Keratinocyte (primary cell): ENCODE results near the gene KLHL29. TPM values are rescaled to one million over a fixed set of nuclear protein-coding genes. Genes with fewer than 3 reads are reported as not detected.

Experiments
- DNase-seq: peaks from one replicate; pipeline ENCODE4 v3.0.0-alpha.2; 2011; ENCODE audit warnings: low read depth, missing footprints, low spot score
- FAIRE-seq: peaks from 2 replicates; lab custom pipeline; 2011; peaks lifted over from hg19 to GRCh38; lab: Jason Lieb, UNC
- H2AFZ ChIP-seq: 2 replicates; pipeline ENCODE4 v1.6.0; 2012; ENCODE audit warnings: low read length, control low read depth, inconsistent platforms; ENCODE audit not compliant: control insufficient read depth
- H3K27ac ChIP-seq: 2 replicates; pipeline ENCODE4 v1.5.1; 2011; ENCODE audit warnings: low read length; ENCODE audit not compliant: control insufficient read depth, insufficient read depth
- H3K27me3 ChIP-seq: 3 replicates; pipeline ENCODE4 v1.6.0; 2011; ENCODE audit warnings: low read length; ENCODE audit not compliant: control insufficient read depth, insufficient read depth; ENCODE audit errors: extremely low read depth
- H3K36me3 ChIP-seq, 2 experiments: 2 replicates in 1 of 2; 3 replicates in 1 of 2; pipeline ENCODE4 v1.5.1; 2011; ENCODE audit warnings: low read length in 2 of 2, mild to moderate bottlenecking in 1 of 2; ENCODE audit not compliant: control insufficient read depth in 2 of 2, insufficient read depth in 2 of 2; ENCODE audit errors: extremely low read depth in 1 of 2
- H3K4me1 ChIP-seq: 3 replicates; pipeline ENCODE4 v1.5.1; 2011; ENCODE audit warnings: low read length; ENCODE audit not compliant: control insufficient read depth, insufficient read depth; ENCODE audit errors: extremely low read depth
- H3K4me2 ChIP-seq: 3 replicates; pipeline ENCODE4 v1.6.0; 2011; ENCODE audit warnings: low read depth, low read length; ENCODE audit not compliant: control insufficient read depth, insufficient read depth; ENCODE audit errors: extremely low read depth
- H3K4me3 ChIP-seq, 3 experiments: fragments of 200-600 bp in 1 of 3; sonication (generic) in 1 of 3; 2 replicates in 2 of 3; 3 replicates in 1 of 3; pipeline ENCODE4 v1.5.1; 2011 to 2016; ENCODE audit warnings: low read length in 3 of 3, mild to moderate bottlenecking in 3 of 3, control low read depth in 2 of 3, inconsistent platforms in 1 of 3, low read depth in 1 of 3, mixed read lengths in 1 of 3, mixed run types in 1 of 3, moderate library complexity in 1 of 3; ENCODE audit not compliant: control insufficient read depth in 2 of 3, insufficient read depth in 2 of 3; ENCODE audit errors: extremely low read depth in 1 of 3
- H3K79me2 ChIP-seq: 2 replicates; pipeline ENCODE4 v1.6.0; 2012; ENCODE audit warnings: low read length; ENCODE audit not compliant: control insufficient read depth, insufficient read depth
- H3K9ac ChIP-seq: 3 replicates; pipeline ENCODE4 v1.6.0; 2011; ENCODE audit warnings: low read length; ENCODE audit not compliant: control insufficient read depth, insufficient read depth; ENCODE audit errors: extremely low read depth
- H3K9me1 ChIP-seq: 3 replicates; pipeline ENCODE4 v1.6.0; 2011; ENCODE audit warnings: low read length; ENCODE audit not compliant: control insufficient read depth, insufficient read depth; ENCODE audit errors: extremely low read depth
- H3K9me3 ChIP-seq: 2 replicates; pipeline ENCODE4 v1.5.1; 2012; ENCODE audit warnings: low read depth, low read length; ENCODE audit not compliant: control insufficient read depth
- H4K20me1 ChIP-seq: 3 replicates; pipeline ENCODE4 v1.6.0; 2011; ENCODE audit warnings: low read length; ENCODE audit not compliant: control insufficient read depth, insufficient read depth; ENCODE audit errors: extremely low read depth
- EZH2 ChIP-seq: IDR thresholded peaks from one replicate; pipeline ENCODE4 v1.6.1; 2012; ENCODE audit warnings: inconsistent platforms, mild to moderate bottlenecking, low read length, moderate library complexity
- dilution Hi-C: fragments of 300-500 bp; cut with MboI; formaldehyde crosslinking; loops from one replicate; pipeline ENCODE4 v1.7.0; 2020; ENCODE audit warnings: low sequenced_read_pairs; ENCODE audit not compliant: extremely low pct_ligation_motif_present
- polyA plus RNA-seq, 5 experiments: library from polyadenylated mRNA; depleted of rRNA in 3 of 5; stranded (reverse) in 3 of 5; stranded (forward) in 1 of 5; unstranded in 1 of 5; fragments of >200 nt; gene quantifications; 1 replicate in 1 of 5; 2 replicates in 3 of 5; 3 replicates in 1 of 5; pipeline versions ENCODE4 v1.2.1 to v1.2.3, GENCODE V29; 2011 to 2012; ENCODE audit warnings: missing spikeins in 2 of 5, low read depth in 1 of 5, low replicate concordance in 1 of 5
- TF ChIP-seq, protein P1 (sequence below), 3 experiments: IDR thresholded peaks in 1 of 3; conservative IDR thresholded peaks in 1 of 3; optimal IDR thresholded peaks in 1 of 3; 2 replicates in 2 of 3; 3 replicates in 1 of 3; pipeline versions ENCODE3 to v1.5.1; 2011; ENCODE audit warnings: low read length in 3 of 3, mild to moderate bottlenecking in 3 of 3, moderate library complexity in 2 of 3, control low read depth in 1 of 3, inconsistent platforms in 1 of 3; ENCODE audit not compliant: insufficient read depth in 2 of 3; ENCODE audit errors: extremely low read depth in 1 of 3

The KLHL29 gene
- polyA plus RNA-seq, 1 donor (not counting 4 experiments of a cell fraction or from before 2014, with no cell fraction given), result 4.7 TPM

DNA sequence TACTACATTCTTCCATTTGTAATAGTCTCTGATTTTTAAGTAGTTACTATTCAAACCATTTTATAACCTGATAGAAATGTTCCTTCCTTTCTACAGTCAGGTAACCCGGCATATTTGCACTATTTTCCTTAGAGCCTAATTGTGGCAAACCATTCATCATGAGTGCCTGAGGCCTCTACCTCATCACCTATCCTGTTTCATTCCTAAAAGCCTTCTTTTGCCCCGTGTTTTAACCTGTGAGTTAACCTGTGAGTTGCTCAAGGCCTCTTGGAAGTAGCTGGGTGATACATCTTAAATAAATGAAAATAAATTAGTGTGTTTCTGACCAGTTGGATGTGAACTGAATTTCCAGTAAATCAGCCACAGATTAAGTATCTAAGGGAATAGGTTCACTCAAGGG, 6.5 kb upstream of the KLHL29 start:
- H3K9ac ChIP-seq, result no peak overlapping the region
- peaks cover 40% of the 10 kb centered on the region for H3K4me1 ChIP-seq
- DNase-seq (peak; percentile 23), FAIRE-seq (peak; percentile 34)
- peak overlapping the region; percentile 40 for H3K4me2 ChIP-seq
- H3K36me3 ChIP-seq, result no peaks in the 10 kb centered on the region
- no peaks in the 10 kb centered on the region for H4K20me1 ChIP-seq
- TF ChIP-seq EZH2, result no peak
- TF ChIP-seq, protein P1, sequence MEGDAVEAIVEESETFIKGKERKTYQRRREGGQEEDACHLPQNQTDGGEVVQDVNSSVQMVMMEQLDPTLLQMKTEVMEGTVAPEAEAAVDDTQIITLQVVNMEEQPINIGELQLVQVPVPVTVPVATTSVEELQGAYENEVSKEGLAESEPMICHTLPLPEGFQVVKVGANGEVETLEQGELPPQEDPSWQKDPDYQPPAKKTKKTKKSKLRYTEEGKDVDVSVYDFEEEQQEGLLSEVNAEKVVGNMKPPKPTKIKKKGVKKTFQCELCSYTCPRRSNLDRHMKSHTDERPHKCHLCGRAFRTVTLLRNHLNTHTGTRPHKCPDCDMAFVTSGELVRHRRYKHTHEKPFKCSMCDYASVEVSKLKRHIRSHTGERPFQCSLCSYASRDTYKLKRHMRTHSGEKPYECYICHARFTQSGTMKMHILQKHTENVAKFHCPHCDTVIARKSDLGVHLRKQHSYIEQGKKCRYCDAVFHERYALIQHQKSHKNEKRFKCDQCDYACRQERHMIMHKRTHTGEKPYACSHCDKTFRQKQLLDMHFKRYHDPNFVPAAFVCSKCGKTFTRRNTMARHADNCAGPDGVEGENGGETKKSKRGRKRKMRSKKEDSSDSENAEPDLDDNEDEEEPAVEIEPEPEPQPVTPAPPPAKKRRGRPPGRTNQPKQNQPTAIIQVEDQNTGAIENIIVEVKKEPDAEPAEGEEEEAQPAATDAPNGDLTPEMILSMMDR (optimal IDR thresholded peaks at IDR 0.05 in 1 of 3, IDR thresholded peaks at IDR 0.05 in 1 of 3, conservative IDR thresholded peaks at IDR 0.05 in 1 of 3; ENCODE audit: extremely low read depth in 1 of 3, insufficient read depth in 2 of 3, low read length in 3 of 3), result no peak
- H3K9me1 ChIP-seq, result no peaks in the 10 kb centered on the region
- H3K9me3 ChIP-seq, result no peaks in the 10 kb centered on the region
- H3K79me2 ChIP-seq, result no peaks in the 10 kb centered on the region
- peak overlapping the region; percentile 45 for H3K27ac ChIP-seq
- dilution Hi-C loops, result no loop called here
- no peaks in the 10 kb centered on the region for H3K27me3 ChIP-seq
- H2AFZ ChIP-seq, result no peak overlapping the region
- no peak overlapping the region for H3K4me3 ChIP-seq

DNA sequence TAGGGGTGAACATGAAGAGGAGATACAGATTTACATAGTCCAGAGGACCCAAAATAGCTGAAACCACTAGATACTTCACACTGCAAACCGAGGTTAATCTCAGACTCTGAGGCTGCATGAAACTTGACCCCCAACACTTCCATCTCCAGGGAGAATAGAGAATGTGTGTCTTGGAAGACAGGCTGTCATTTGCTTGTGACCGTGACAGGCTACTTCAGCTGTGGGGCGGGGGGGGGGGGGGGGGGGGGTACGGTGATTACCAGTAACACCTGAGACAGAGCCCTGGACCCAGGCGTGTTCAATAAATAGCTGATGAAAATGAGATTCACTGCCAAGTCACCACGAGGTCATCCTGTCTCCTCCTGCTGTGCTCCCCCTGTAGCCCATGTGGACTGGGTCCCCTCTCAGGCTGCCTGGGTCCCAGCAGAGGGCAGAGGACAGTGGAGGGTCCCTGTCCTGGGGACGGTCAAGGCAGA, 5.7 kb upstream of the KLHL29 start:
- no peaks in the 10 kb centered on the region for H4K20me1 ChIP-seq
- H3K27ac ChIP-seq, result peak overlapping the region; percentile 45
- H3K36me3 ChIP-seq, result no peaks in the 10 kb centered on the region
- no peak for FAIRE-seq
- no peaks in the 10 kb centered on the region for H3K9me1 ChIP-seq
- TF ChIP-seq, protein P1 (optimal IDR thresholded peaks at IDR 0.05 in 1 of 3, IDR thresholded peaks at IDR 0.05 in 1 of 3, conservative IDR thresholded peaks at IDR 0.05 in 1 of 3; ENCODE audit: extremely low read depth in 1 of 3, insufficient read depth in 2 of 3, low read length in 3 of 3), result no peak
- no peak for TF ChIP-seq EZH2
- dilution Hi-C loops, result no loop called here
- peak overlapping the region; percentile 17 for H3K4me2 ChIP-seq
- H2AFZ ChIP-seq, result no peak overlapping the region
- H3K9ac ChIP-seq, result peak overlapping the region; percentile 31
- no peak overlapping the region for H3K4me3 ChIP-seq
- H3K27me3 ChIP-seq, result no peaks in the 10 kb centered on the region
- H3K4me1 ChIP-seq, result peaks cover 40% of the 10 kb centered on the region
- DNase-seq, result no peak
- no peaks in the 10 kb centered on the region for H3K9me3 ChIP-seq
- no peaks in the 10 kb centered on the region for H3K79me2 ChIP-seq
